Heart right ventricle (tissue), 16 donors: ENCODE data around the gene GAGE10. TPM values are rescaled to one million over a fixed set of nuclear protein-coding genes. Genes with fewer than 3 reads are reported as not detected.
"Not testable (repeated sequence)": the region's sequence is repeated elsewhere in the genome, so short reads cannot be mapped to it uniquely, and the experiment has no call there.

ENCODE experiments used
- ATAC-seq, 8 donors: fragments of 200-7000 bp; cut with Tn5 transposase; one replicate each; pipeline ENCODE4 v1.9.1; 2020; ENCODE audit warnings: mild to moderate bottlenecking in 8 of 8, moderate library complexity in 8 of 8, moderate number of reproducible peaks in 1 of 8
- DNase-seq, 2 donors: peaks; one replicate each; pipeline ENCODE4 v3.0.0-alpha.2; 2020
- H3K27ac ChIP-seq, 10 donors: fragments of 200-600 bp; sonication (generic) in 2 of 10; one replicate each; pipeline versions ENCODE4 v1.5.0 to v1.8.0; 2020 to 2022; ENCODE audit warnings: mild to moderate bottlenecking in 3 of 10
- H3K27me3 ChIP-seq, 7 donors: fragments of 200-600 bp; one replicate each; pipeline ENCODE4 v1.8.0; 2021 to 2022; ENCODE audit warnings: mild to moderate bottlenecking in 2 of 7
- H3K36me3 ChIP-seq, 9 donors: fragments of 200-600 bp; sonication (generic) in 1 of 9; one replicate each; pipeline versions ENCODE4 v1.5.0 to v1.8.0; 2020 to 2022; ENCODE audit warnings: mild to moderate bottlenecking in 2 of 9
- H3K4me1 ChIP-seq, 9 donors: fragments of 200-600 bp; sonication (generic) in 1 of 9; one replicate each; pipeline versions ENCODE4 v1.5.0 to v1.8.0; 2020 to 2022; ENCODE audit warnings: mild to moderate bottlenecking in 4 of 9
- H3K4me3 ChIP-seq, 10 donors: fragments of 200-600 bp; sonication (generic) in 2 of 10; one replicate each; pipeline versions ENCODE4 v1.5.0 to v1.8.0; 2020 to 2022; ENCODE audit warnings: mild to moderate bottlenecking in 7 of 10, moderate library complexity in 2 of 10
- H3K9me3 ChIP-seq, 11 donors: fragments of 200-600 bp in 10 of 11; sonication (generic) in 2 of 11; one replicate each; pipeline versions ENCODE4 v1.5.0 to v1.8.0; 2013 to 2022; ENCODE audit warnings: mild to moderate bottlenecking in 2 of 11, control low read depth in 1 of 11, moderate library complexity in 1 of 11
- CTCF ChIP-seq, 9 donors: fragments of 200-600 bp; sonication (generic) in 2 of 9; IDR thresholded peaks; one replicate each; pipeline versions ENCODE4 v1.5.0 to v1.8.0; 2021 to 2022; ENCODE audit warnings: antibody characterized with exemption in 9 of 9, mild to moderate bottlenecking in 5 of 9, moderate library complexity in 1 of 9
- WGBS, 2 donors: extraction: QIAGEN DNeasy Blood & Tissue Kit; methylation state at CpG; one replicate each; pipeline ENCODE4 v1.1.7; 2013; ENCODE audit warnings: inconsistent platforms in 1 of 2; 5-methylcytosine and 5-hydroxymethylcytosine counted together
- intact Hi-C, 10 donors: fragments of 100-400 bp; cut with DNase I; formaldehyde crosslinking; loops; one replicate each; pipeline versions ENCODE4 v1.11.1 to v1.14.2; 2022
- polyA plus RNA-seq, 2 donors: library from polyadenylated mRNA; stranded (reverse); fragments of 200-250 nt; gene quantifications; one replicate each; pipeline ENCODE4 v1.2.3, GENCODE V29; 2013
- total RNA-seq, 10 donors: library from RNA; stranded (reverse); fragmentation: NEBNext Ultra II Directional in 3 of 10; extraction: Animal tissue kit (Norgen Biotek cat#: 25700) in 3 of 10; gene quantifications; one replicate each; pipeline versions ENCODE4 v1.2.1 to v1.2.4, GENCODE V29; 2021 to 2023
- donor health status: Arrhythmogenic right ventricular cardiomyopathy.
- donor health status: ischemic (EF 13 %, LVEDD 7.1; RV severe dilation, severe dysfunction).
- donor health status: healthy with polysubstance abuse.
- donor health status: DM: no; HTN: yes; CAD: no.
- donor health status: DM: no; HTN: no; CAD: no.
- donor health status: ischemic (EF 25% LVEDD 6.9; RV normal size, moderate dysfunction).
- donor health status: ischemic (EF 25% LVEDD 5.7; RV mildly dilated, moderate dysfunction).
- donor health status: healthy.
- donor health status: DM: yes; HTN: yes; CAD: no.
- donor health status: Ischemic cardiomyopathy.
- donor health status: ischemic (EF 35%, LVEDD 5.7; RV mildly dilated, moderate dysfunction).
- donor health status: nonischemic (EF 11% LVEDD 7.7; RV severe dilation, severe dysfunction).
- donor health status: DM: yes; HTN: yes; CAD: no.
- donor health status: PGD.
- donor health status: ischemic (EF 29% LVEDD 5.4; RV normal size, mild dysfunction).
- donor health status: nonischemic (EF 23%, LVEDD 6.1; RV moderate dilation, normal function).

GAGE10 gene
- total and polyA plus RNA-seq, 12 donors, result not detected

- no peak for ATAC-seq
- Histone ChIP-seq H3K9me3 (no peaks in the 10 kb centered on the region), H3K36me3 (no peaks in the 10 kb centered on the region), H3K4me3 (no peak overlapping the region), H3K4me1 (no peaks in the 10 kb centered on the region), H3K27ac (no peak overlapping the region), H3K27me3 (no peaks in the 10 kb centered on the region)
- no peak for DNase-seq
- intact Hi-C loops, result no loop called here
- no peak for TF ChIP-seq CTCF (IDR thresholded peaks at IDR 0.05)
- WGBS, 2 donors, result 43 to 48% methylated on average over 4 of the region's 4 CpGs
Observed at GRCh38 chrX:49316085-49316484, 12.6 kb downstream of the GAGE10 start.

GRCh38 chrX:49321737-49322136 is 18.3 kb downstream of the GAGE10 start, which contains the start of gene GAGE12J:
Gene GAGE12J (plus strand): TSS chrX:49322037. CDS start chrX:49323194, 1,157 bp downstream.
- H3K4me3 ChIP-seq, H3K36me3 ChIP-seq, intact Hi-C loops, H3K9me3 ChIP-seq, H3K4me1 ChIP-seq, H3K27ac ChIP-seq, H3K27me3 ChIP-seq, ATAC-seq, DNase-seq: not testable (repeated sequence)
- WGBS, 2 donors, result no CpG with 5 or more reads among the region's 16 CpGs

GRCh38 chrX:49322266-49322665 is 18.8 kb downstream of the GAGE10 start:
- intact Hi-C loops, H3K9me3 ChIP-seq, H3K4me3 ChIP-seq, H3K27me3 ChIP-seq, H3K4me1 ChIP-seq, DNase-seq, H3K27ac ChIP-seq, ATAC-seq, H3K36me3 ChIP-seq: not testable (repeated sequence)
- no CpG with 5 or more reads among the region's 27 CpGs for WGBS, 2 donors

- H3K4me3 ChIP-seq, H3K9me3 ChIP-seq, H3K27ac ChIP-seq, ATAC-seq, DNase-seq, H3K4me1 ChIP-seq, H3K27me3 ChIP-seq, H3K36me3 ChIP-seq, intact Hi-C loops: not testable (repeated sequence)
- WGBS, 2 donors, result 83% methylated on average over 1 of the region's 7 CpGs; no CpG with 5 or more reads in 1 of the 2 donors
Observed at GRCh38 chrX:49323735-49324134, 20.3 kb downstream of the GAGE10 start.

- DNase-seq, H3K27ac ChIP-seq, intact Hi-C loops, H3K27me3 ChIP-seq, H3K4me3 ChIP-seq, H3K4me1 ChIP-seq, H3K36me3 ChIP-seq, ATAC-seq, H3K9me3 ChIP-seq: not testable (repeated sequence)
- 91 to 95% methylated on average over 3 of the region's 11 CpGs for WGBS, 2 donors
Observed at GRCh38 chrX:49330421-49330820, 27.0 kb downstream of the GAGE10 start.

GRCh38 chrX:49331282-49331681 is 27.8 kb downstream of the GAGE10 start, which contains the start of gene GAGE13:
Gene GAGE13 (plus strand): TSS chrX:49331582. CDS start chrX:49332738, 1,156 bp downstream.
- H3K27ac ChIP-seq, H3K4me3 ChIP-seq, DNase-seq, H3K27me3 ChIP-seq, H3K4me1 ChIP-seq, ATAC-seq, H3K9me3 ChIP-seq, intact Hi-C loops, H3K36me3 ChIP-seq: not testable (repeated sequence)
- no CpG with 5 or more reads among the region's 16 CpGs for WGBS, 2 donors

GRCh38 chrX:49331841-49332240 is 28.4 kb downstream of the GAGE10 start:
- intact Hi-C loops, H3K36me3 ChIP-seq, H3K27me3 ChIP-seq, H3K4me1 ChIP-seq, H3K9me3 ChIP-seq, ATAC-seq, H3K4me3 ChIP-seq, DNase-seq, H3K27ac ChIP-seq: not testable (repeated sequence)
- no CpG with 5 or more reads among the region's 26 CpGs for WGBS, 2 donors

- 94% methylated on average over 13 of the region's 24 CpGs; no CpG with 5 or more reads in 1 of the 2 donors for WGBS, 2 donors
Observed at GRCh38 chrX:49341449-49341848, 38.0 kb downstream of the GAGE10 start.

GRCh38 chrX:49344496-49345175 is 41.2 kb downstream of the GAGE10 start:
- DNase-seq, H3K4me3 ChIP-seq, intact Hi-C loops, H3K4me1 ChIP-seq, H3K27ac ChIP-seq, H3K36me3 ChIP-seq, H3K9me3 ChIP-seq, H3K27me3 ChIP-seq, ATAC-seq: not testable (repeated sequence)
- 77% methylated on average over 11 of the region's 15 CpGs for WGBS, 2 donors

More at GRCh38 chrX:49341449-49341848, 38.0 kb downstream of the GAGE10 start:
- DNase-seq, H3K27me3 ChIP-seq, H3K27ac ChIP-seq, intact Hi-C loops, H3K4me3 ChIP-seq, H3K9me3 ChIP-seq, H3K4me1 ChIP-seq, H3K36me3 ChIP-seq, ATAC-seq: not testable (repeated sequence)

GRCh38 chrX:49345402-49345801 is 42.0 kb downstream of the GAGE10 start:
- H3K27ac ChIP-seq, DNase-seq, H3K4me3 ChIP-seq, ATAC-seq, H3K9me3 ChIP-seq, intact Hi-C loops, H3K36me3 ChIP-seq, H3K4me1 ChIP-seq, H3K27me3 ChIP-seq: not testable (repeated sequence)
- 81 to 90% methylated on average over 5 of the region's 10 CpGs for WGBS, 2 donors

- H3K4me3 ChIP-seq, H3K27ac ChIP-seq, H3K36me3 ChIP-seq, intact Hi-C loops, ATAC-seq, H3K27me3 ChIP-seq, H3K4me1 ChIP-seq, DNase-seq, H3K9me3 ChIP-seq: not testable (repeated sequence)
- WGBS, 2 donors, result 88 to 90% methylated on average over 6 to 7 of the region's 11 CpGs
Observed at GRCh38 chrX:49346150-49346549, 42.7 kb downstream of the GAGE10 start.
